Bronchial epithelial cell (primary cell): ENCODE results near the gene CELSR1. TPM values are rescaled to one million over a fixed set of nuclear protein-coding genes. Genes with fewer than 3 reads are reported as not detected.
A peak's percentile ranks its signal among the peaks of the same experiment; 100 is the strongest.

ENCODE experiments used
- DNase-seq: peaks from one replicate; pipeline ENCODE4 v3.0.0-alpha.2; 2010; ENCODE audit warnings: low read depth
- FAIRE-seq: peaks from 2 replicates; lab custom pipeline; 2011; peaks lifted over from hg19 to GRCh38; lab: Jason Lieb, UNC
- H3K27me3 ChIP-seq: 2 replicates; pipeline ENCODE4 v1.5.1; 2011; ENCODE audit warnings: low read length; ENCODE audit not compliant: control insufficient read depth, insufficient read depth
- H3K36me3 ChIP-seq: 2 replicates; pipeline ENCODE4 v1.5.1; 2011; ENCODE audit warnings: low read length; ENCODE audit not compliant: control insufficient read depth, insufficient read depth
- H3K4me3 ChIP-seq: 2 replicates; pipeline ENCODE4 v1.5.1; 2011; ENCODE audit warnings: mild to moderate bottlenecking, low read depth, low read length, control low read depth
- CTCF ChIP-seq: IDR thresholded peaks from 2 replicates; pipeline ENCODE4 v1.5.1; 2011; ENCODE audit warnings: mild to moderate bottlenecking, moderate library complexity, low read length, control low read depth, inconsistent platforms; ENCODE audit not compliant: insufficient read depth, severe bottlenecking
- total RNA-seq: library from RNA; depleted of rRNA; stranded (reverse); fragments of >200 nt; gene quantifications from 2 replicates; pipeline ENCODE4 v1.2.1, GENCODE V29; 2014

CELSR1 gene
- total RNA-seq, 1 donor from 2014 or later = 39.0 TPM

GRCh38 chr22:46390652-46391301 is 146.6 kb downstream of the CELSR1 start:
- Histone ChIP-seq H3K4me3 (no peak overlapping the region), H3K27me3 (no peaks in the 10 kb centered on the region), H3K36me3 (peaks cover 41% of the 10 kb centered on the region)
- FAIRE-seq (peak; percentile 89), DNase-seq (peak; percentile 75)
- peak; percentile 55 for TF ChIP-seq CTCF

GRCh38 chr22:46390105-46390651 is 147.2 kb downstream of the CELSR1 start:
- FAIRE-seq (no peak), DNase-seq (no peak)
- H3K36me3 ChIP-seq = peaks cover 37% of the 10 kb centered on the region

GRCh38 chr22:46389081-46389480 is 148.3 kb downstream of the CELSR1 start:
- DNase-seq = no peak
- no peak overlapping the region for H3K4me3 ChIP-seq
- no peak for TF ChIP-seq CTCF
- no peaks in the 10 kb centered on the region for H3K27me3 ChIP-seq
- no peak for FAIRE-seq
- H3K36me3 ChIP-seq = peaks cover 38% of the 10 kb centered on the region

More at GRCh38 chr22:46390105-46390651, 147.2 kb downstream of the CELSR1 start:
- H3K4me3 ChIP-seq = no peak overlapping the region
- H3K27me3 ChIP-seq = no peaks in the 10 kb centered on the region
- TF ChIP-seq CTCF = no peak

- TF ChIP-seq CTCF = no peak
- H3K36me3 ChIP-seq = peaks cover 35% of the 10 kb centered on the region
- no peak for FAIRE-seq
Measured at GRCh38 chr22:46388647-46389046, 148.8 kb downstream of the CELSR1 start.

GRCh38 chr22:46387748-46388147 is 149.7 kb downstream of the CELSR1 start:
- no peaks in the 10 kb centered on the region for H3K27me3 ChIP-seq
- TF ChIP-seq CTCF = no peak
- no peak for DNase-seq

More at GRCh38 chr22:46388647-46389046, 148.8 kb downstream of the CELSR1 start:
- H3K4me3 ChIP-seq = no peak overlapping the region
- no peak for DNase-seq
- no peaks in the 10 kb centered on the region for H3K27me3 ChIP-seq

More at GRCh38 chr22:46387748-46388147, 149.7 kb downstream of the CELSR1 start:
- Histone ChIP-seq H3K4me3 (no peak overlapping the region), H3K36me3 (peaks cover 35% of the 10 kb centered on the region)
- peak; percentile 77 for FAIRE-seq
